Caco-2 (cell line): Measurements from ENCODE around the gene PHF21B. TPM values are rescaled to one million over a fixed set of nuclear protein-coding genes. Genes with fewer than 3 reads are reported as not detected.

ENCODE experiments used
- BruUV-seq: library from RNA; stranded (reverse); fragments of 400-500 nt; replicated peaks from 2 replicates; lab custom pipeline; 2021; lab: Mats Ljungman, UMichigan
- CTCF ChIA-PET: fragments of 300-600 bp; sonication (Branson Sonifier 250); formaldehyde crosslinking; loops from one replicate; lab custom pipeline; 2022; ENCODE audit warnings: antibody characterized with exemption; lab: Charles Lee
- POLR2A ChIA-PET: fragments of 300-600 bp; sonication (Branson Sonifier 250); formaldehyde crosslinking; loops from one replicate; lab custom pipeline; 2022; ENCODE audit warnings: antibody characterized with exemption; lab: Charles Lee
- DNase-seq, 2 experiments: peaks; one replicate each; pipeline versions ENCODE4 v3.0.0 to v3.0.0-alpha.2; 2020 to 2022
- H3K27me3 ChIP-seq: replicated peaks from 2 replicates; pipeline ENCODE4 v1.6.0; 2011; ENCODE audit warnings: low read length; ENCODE audit not compliant: control insufficient read depth, insufficient read depth
- H3K36me3 ChIP-seq: 2 replicates; pipeline ENCODE4 v1.5.1; 2011; ENCODE audit warnings: low read length; ENCODE audit not compliant: control insufficient read depth, insufficient read depth
- H3K4me1 ChIP-seq: fragments of 250-450 bp; sonication (Bioruptor Pico); 2 replicates; pipeline ENCODE4 v1.5.1; 2020; ENCODE audit warnings: mild to moderate bottlenecking
- H3K4me3 ChIP-seq: 2 replicates; pipeline ENCODE4 v1.5.1; 2011; ENCODE audit warnings: low read depth, mild to moderate bottlenecking, control low read depth, low read length
- H3K9me3 ChIP-seq: fragments of 250-450 bp; sonication (Bioruptor Pico); 2 replicates; pipeline ENCODE4 v1.5.1; 2020; ENCODE audit warnings: mild to moderate bottlenecking, moderate library complexity
- H3K27ac Mint-ChIP-seq: one replicate; pipeline ENCODE4 v1.8.0; 2022; ENCODE audit warnings: mixed read lengths; ENCODE audit not compliant: unreplicated experiment
- H3K27me3 Mint-ChIP-seq: one replicate; pipeline ENCODE4 v1.8.0; 2022; ENCODE audit warnings: mixed read lengths; ENCODE audit not compliant: insufficient read depth, unreplicated experiment
- H3K36me3 Mint-ChIP-seq: one replicate; pipeline ENCODE4 v1.8.0; 2022; ENCODE audit warnings: mild to moderate bottlenecking, mixed read lengths; ENCODE audit not compliant: insufficient read depth, unreplicated experiment
- H3K4me1 Mint-ChIP-seq: one replicate; pipeline ENCODE4 v1.8.0; 2022; ENCODE audit warnings: low read depth, mixed read lengths; ENCODE audit not compliant: unreplicated experiment
- H3K4me3 Mint-ChIP-seq: one replicate; pipeline ENCODE4 v1.8.0; 2022; ENCODE audit warnings: mild to moderate bottlenecking, moderate library complexity, mixed read lengths; ENCODE audit not compliant: unreplicated experiment
- H3K9me3 Mint-ChIP-seq: one replicate; pipeline ENCODE4 v1.8.0; 2022; ENCODE audit warnings: mixed read lengths; ENCODE audit not compliant: unreplicated experiment
- CTCF ChIP-seq, 2 experiments: fragments of 200-600 bp in 1 of 2; IDR thresholded peaks; 1 replicate in 1 of 2; 2 replicates in 1 of 2; pipeline versions ENCODE4 v1.5.1 to v1.8.0; 2011 to 2022; ENCODE audit warnings: antibody characterized with exemption in 1 of 2, control low read depth in 1 of 2, inconsistent platforms in 1 of 2, low read depth in 1 of 2, low read length in 1 of 2, mild to moderate bottlenecking in 1 of 2, moderate library complexity in 1 of 2; ENCODE audit not compliant: insufficient read depth in 1 of 2, severe bottlenecking in 1 of 2, unreplicated experiment in 1 of 2
- intact Hi-C: fragments of 100-400 bp; cut with micrococcal nuclease; formaldehyde crosslinking; loops from one replicate; pipeline ENCODE4 v1.10.0; 2022; ENCODE audit not compliant: unreplicated experiment
- total RNA-seq: library from RNA; stranded (reverse); gene quantifications from 2 replicates; pipeline ENCODE4 v1.2.3, GENCODE V29; 2022

The PHF21B gene
- total RNA-seq, 1 experiment from 2014 or later, result 0.98 TPM

- no peaks in the 10 kb centered on the region for H3K9me3 Mint-ChIP-seq
- H3K27ac Mint-ChIP-seq, result no peak overlapping the region
- Histone ChIP-seq H3K9me3 (no peaks in the 10 kb centered on the region), H3K36me3 (no peaks in the 10 kb centered on the region), H3K27me3 (peaks cover 1% of the 10 kb centered on the region; the same call in 1 of the 2 replicates), H3K4me3 (no peak overlapping the region), H3K4me1 (no peaks in the 10 kb centered on the region)
- POLR2A ChIA-PET, result no interaction called here
- no peaks in the 10 kb centered on the region for H3K36me3 Mint-ChIP-seq
- no peak for TF ChIP-seq CTCF (IDR thresholded peaks at IDR 0.05; ENCODE audit: insufficient read depth in 1 of 2, low read depth in 1 of 2, low read length in 1 of 2, severe bottlenecking in 1 of 2, unreplicated experiment in 1 of 2)
- CTCF ChIA-PET, result interaction anchor here (0.5 kb wide), 1 partner anchor 87 kb away, joined by 3 read pairs; no protein-coding TSS in a partner anchor
- BruUV-seq, result no TSS peak
- no peaks in the 10 kb centered on the region for H3K4me1 Mint-ChIP-seq
- no peak for DNase-seq
- peaks cover 28% of the 10 kb centered on the region for H3K27me3 Mint-ChIP-seq
- H3K4me3 Mint-ChIP-seq, result no peak overlapping the region
- intact Hi-C loops, result no loop called here
Observed at GRCh38 chr22:44941207-44941606, 68.6 kb downstream of the PHF21B start.

- peaks cover 27% of the 10 kb centered on the region for H3K27me3 Mint-ChIP-seq
- peaks cover 1% of the 10 kb centered on the region; the same call in 1 of the 2 replicates for H3K27me3 ChIP-seq
- H3K4me3 Mint-ChIP-seq, result no peak overlapping the region
- no peak overlapping the region for H3K27ac Mint-ChIP-seq
- no TSS peak for BruUV-seq
- no peaks in the 10 kb centered on the region for H3K4me1 Mint-ChIP-seq
- H3K36me3 Mint-ChIP-seq, result no peaks in the 10 kb centered on the region
- H3K9me3 Mint-ChIP-seq, result no peaks in the 10 kb centered on the region
- ChIA-PET CTCF (no interaction called here), POLR2A (no interaction called here)
- no peaks in the 10 kb centered on the region for H3K9me3 ChIP-seq
- H3K36me3 ChIP-seq, result no peaks in the 10 kb centered on the region
- no peak for TF ChIP-seq CTCF (IDR thresholded peaks at IDR 0.05; ENCODE audit: insufficient read depth in 1 of 2, low read depth in 1 of 2, low read length in 1 of 2, severe bottlenecking in 1 of 2, unreplicated experiment in 1 of 2)
- no peaks in the 10 kb centered on the region for H3K4me1 ChIP-seq
- H3K4me3 ChIP-seq, result no peak overlapping the region
- no peak for DNase-seq
- intact Hi-C loops, result no loop called here
Observed at GRCh38 chr22:44940130-44940529, 69.7 kb downstream of the PHF21B start.

- peaks cover 1% of the 10 kb centered on the region; the same call in 1 of the 2 replicates for H3K27me3 ChIP-seq
- H3K9me3 Mint-ChIP-seq, result no peaks in the 10 kb centered on the region
- ChIA-PET POLR2A (no interaction called here), CTCF (interaction anchor here (0.5 kb wide), 1 partner anchor 187 kb away, joined by 4 read pairs; no protein-coding TSS in a partner anchor)
- DNase-seq, result no peak
- no peaks in the 10 kb centered on the region for H3K4me1 ChIP-seq
- H3K27ac Mint-ChIP-seq, result no peak overlapping the region
- BruUV-seq, result no TSS peak
- H3K9me3 ChIP-seq, result no peaks in the 10 kb centered on the region
- intact Hi-C loops, result no loop called here
- H3K36me3 Mint-ChIP-seq, result no peaks in the 10 kb centered on the region
- H3K4me3 ChIP-seq, result no peak overlapping the region
- H3K27me3 Mint-ChIP-seq, result peaks cover 27% of the 10 kb centered on the region
- no peak for TF ChIP-seq CTCF (IDR thresholded peaks at IDR 0.05; ENCODE audit: insufficient read depth in 1 of 2, low read depth in 1 of 2, low read length in 1 of 2, severe bottlenecking in 1 of 2, unreplicated experiment in 1 of 2)
- H3K36me3 ChIP-seq, result no peaks in the 10 kb centered on the region
- H3K4me1 Mint-ChIP-seq, result no peaks in the 10 kb centered on the region
- no peak overlapping the region for H3K4me3 Mint-ChIP-seq
Observed at GRCh38 chr22:44939451-44939850, 70.4 kb downstream of the PHF21B start.
